ENCODE results near the gene SOX13. TPM values are rescaled to one million over a fixed set of nuclear protein-coding genes. Genes with fewer than 3 reads are reported as not detected.

The SOX13 gene
- total and polyA plus RNA-seq, 2 of the 4 experiments (the other 2 are of a cell fraction): 0.54 to 3.5 TPM

- Histone ChIP-seq H3K4me3 (ENCODE audit: insufficient read depth, low read depth, low read length) (no peak overlapping the region), H3K56ac (ENCODE audit: extremely low read depth, insufficient read depth, low read length) (no peak overlapping the region), H3K9me1 (ENCODE audit: insufficient read depth, low read length) (no peaks in the 10 kb centered on the region), H3K18ac (ENCODE audit: low read depth, low read length) (no peak overlapping the region), H2AK5ac (ENCODE audit: low read depth, low read length) (no peak overlapping the region), H3K9ac (ENCODE audit: low read depth, low read length) (no peak overlapping the region), H3K27me3 (ENCODE audit: control insufficient read depth, insufficient read depth, low read length) (no peaks in the 10 kb centered on the region), H3K9me3 (ENCODE audit: control insufficient read depth, insufficient read depth, low read length) (no peaks in the 10 kb centered on the region), H4K5ac (ENCODE audit: low read depth, low read length) (no peak overlapping the region), H3K36me3 (ENCODE audit: control insufficient read depth, insufficient read depth, low read length) (no peaks in the 10 kb centered on the region), H4K8ac (ENCODE audit: low read depth in 2 of 2, low read length in 2 of 2) (no peak overlapping the region), H3K79me1 (ENCODE audit: low read depth in 1 of 2, low read length in 2 of 2) (peaks cover 0 to 5% of the 10 kb centered on the region in 2 experiments; a peak in 1 of 4 replicates), H2BK120ac (ENCODE audit: low read depth, low read length) (no peak overlapping the region), H3K27ac (ENCODE audit: insufficient read depth, low read length) (no peak overlapping the region), H2AK9ac (replicated peaks; ENCODE audit: low read depth, low read length, poor library complexity) (no peak overlapping the region), H2AFZ (replicated peaks; ENCODE audit: low read length, poor library complexity) (no peak overlapping the region), H2BK15ac (ENCODE audit: low read depth, low read length) (no peak overlapping the region), H3K14ac (replicated peaks; ENCODE audit: low read depth, low read length) (no peak overlapping the region), H3K23ac (ENCODE audit: low read depth, low read length) (no peak overlapping the region), H4K91ac (ENCODE audit: insufficient read depth, low read depth, low read length) (no peak overlapping the region), H3K4ac (ENCODE audit: low read depth, low read length) (no peak overlapping the region), H2BK20ac (ENCODE audit: low read depth, low read length) (no peak overlapping the region), H3K4me1 (ENCODE audit: control insufficient read depth, insufficient read depth, low read length) (no peaks in the 10 kb centered on the region; the same call in 1 of the 2 replicates), H3K4me2 (ENCODE audit: low read depth, low read length) (no peak overlapping the region), H2BK5ac (ENCODE audit: low read depth, low read length, poor library complexity, severe bottlenecking) (no peak overlapping the region), H4K20me1 (ENCODE audit: insufficient read depth, low read length) (no peaks in the 10 kb centered on the region)
- dilution Hi-C loops (cut with HindIII; ENCODE audit: low sequenced_read_pairs, unreplicated experiment): no loop called here
- 20% methylated on average over 1 of the region's 6 CpGs; no CpG with 5 or more reads in 1 of the 2 experiments for WGBS, 2 experiments (ENCODE audit: extremely low coverage in 2 of 2, insufficient read length in 1 of 2)
- ChIA-PET CTCF (no interaction called here), POLR2A (ENCODE audit: unreplicated experiment) (no interaction called here)
- BruUV-seq (replicated peaks): no TSS peak
- ATAC-seq (ENCODE audit: low read depth): no peak
- TF ChIP-seq RCOR1 (IDR thresholded peaks at IDR 0.05; ENCODE audit: insufficient replicate concordance, low read length): no peak
- DNase-seq: no peak
- intact Hi-C loops (cut with micrococcal nuclease): no loop called here
- in situ Hi-C loops (cut with MboI; ENCODE audit: low sequenced_read_pairs): no loop called here
These were observed 21.4 kb downstream of the SOX13 start for GRCh38 chr1:204094313-204094729.
